ENCODE data around the gene BARHL1. TPM values are rescaled to one million over a fixed set of nuclear protein-coding genes. Genes with fewer than 3 reads are reported as not detected.

BARHL1 gene
- total and polyA plus RNA-seq, 2 donors (not counting 3 experiments of a cell fraction or from before 2014, with no cell fraction given), result not detected

DNA sequence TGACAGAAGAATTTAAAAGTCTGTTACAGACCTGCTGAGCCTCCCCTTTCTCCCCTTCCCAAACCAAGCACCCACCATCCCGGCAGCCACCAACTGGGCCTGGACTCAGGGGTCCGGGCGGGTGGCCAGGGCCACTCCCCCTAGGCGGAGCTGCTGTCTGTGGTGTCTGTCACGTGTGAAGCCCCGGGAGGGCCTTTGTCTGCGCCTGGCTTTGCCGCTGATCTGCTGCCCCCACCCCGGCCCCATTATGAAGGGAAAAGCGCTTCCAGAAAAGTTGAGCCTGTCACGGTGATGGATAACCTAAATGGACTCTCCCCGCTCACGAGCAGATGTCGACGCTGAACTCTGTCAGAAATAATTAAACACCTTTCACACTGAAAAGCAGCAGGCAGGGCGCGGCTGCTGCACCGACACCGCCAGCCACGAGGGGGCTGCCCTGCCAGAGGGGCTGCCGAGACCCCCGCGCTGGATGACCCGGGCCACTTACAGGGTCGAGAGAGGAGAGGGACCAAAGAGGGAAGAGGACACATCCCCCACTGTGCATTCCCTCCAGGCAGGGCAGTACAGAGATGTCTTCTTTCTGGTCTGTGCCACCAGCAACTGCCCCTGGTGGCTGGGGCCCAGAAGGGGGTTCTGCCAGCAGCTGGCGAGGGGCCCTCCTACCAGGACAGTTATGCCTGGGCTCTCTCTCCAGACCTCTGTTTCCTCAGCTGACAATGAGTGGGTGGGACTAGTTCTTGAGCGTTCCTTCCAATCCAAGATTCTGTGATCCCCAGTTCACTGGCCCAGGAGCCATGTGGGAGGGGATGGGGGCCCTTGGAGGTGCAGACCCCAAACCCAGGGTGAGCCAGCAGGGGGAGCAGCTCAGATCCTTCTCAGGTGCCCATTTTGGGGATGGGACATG lies 36.0 kb upstream of the BARHL1 start:
- Histone ChIP-seq H3K9ac (replicated peaks; ENCODE audit: extremely low read depth, insufficient read depth, low read length) (no peak overlapping the region), H3K4me2 (ENCODE audit: insufficient read depth, low read length) (peak overlapping the region; percentile 25), H3K9me1 (replicated peaks; ENCODE audit: control insufficient read depth, extremely low read depth, insufficient read depth, low read length) (no peaks in the 10 kb centered on the region), H3K27me3 (ENCODE audit: control insufficient read depth in 2 of 2, insufficient read depth in 2 of 2, low read length in 2 of 2) (peaks cover 0 to 3% of the 10 kb centered on the region in 2 experiments), H4K20me1 (replicated peaks; ENCODE audit: control insufficient read depth, extremely low read depth, insufficient read depth, low read length) (no peaks in the 10 kb centered on the region), H3K9me3 (replicated peaks; ENCODE audit: control insufficient read depth, insufficient read depth, low read length) (no peaks in the 10 kb centered on the region), H3K79me2 (ENCODE audit: control insufficient read depth, insufficient read depth, low read length) (no peaks in the 10 kb centered on the region), H3K36me3 (ENCODE audit: control insufficient read depth in 2 of 2, extremely low read depth in 1 of 2, insufficient read depth in 2 of 2, low read length in 2 of 2) (no peaks in the 10 kb centered on the region), H3K4me1 (ENCODE audit: control insufficient read depth, extremely low read depth, insufficient read depth, low read length) (peaks cover 14% of the 10 kb centered on the region), H2AFZ (ENCODE audit: low read depth, low read length) (peak overlapping the region; percentile 51), H3K4me3 (replicated peaks in 1 of 3; ENCODE audit: insufficient read depth in 1 of 3, low read depth in 1 of 3, low read length in 3 of 3) (peak overlapping the region in 1 of 3 experiments; percentile 9), H3K27ac (ENCODE audit: insufficient read depth, low read depth, low read length) (no peak overlapping the region)
- intact Hi-C loops (cut with micrococcal nuclease), result loop anchor here (1.0 to 2.0 kb wide), 2 partner anchors 29 to 40 kb away; no protein-coding TSS in a partner anchor
- CTCF ChIA-PET, result interaction anchor here (0.8 to 1.4 kb wide), 2 partner anchors 14 to 23 kb away, joined by 3 to 5 read pairs; no protein-coding TSS in a partner anchor
- dilution Hi-C loops (cut with MboI; ENCODE audit: extremely low pct_ligation_motif_present, low sequenced_read_pairs), result no loop called here
- peak; percentile 32 for DNase-seq (ENCODE audit: low read depth, low spot score)
- BruUV-seq (replicated peaks), result no TSS peak
- FAIRE-seq, result no peak
- POLR2A ChIA-PET, result no interaction called here
- TF ChIP-seq CTCF (IDR thresholded peaks at IDR 0.05; ENCODE audit: extremely low read depth in 1 of 2, insufficient read depth in 1 of 2, low read depth in 1 of 2, low read length in 2 of 2), result peak; percentile 44 to 64
- TF ChIP-seq POLR2A (IDR thresholded peaks at IDR 0.05; ENCODE audit: low read depth, low read length), result no peak
- TF ChIP-seq JUN (IDR thresholded peaks at IDR 0.05; ENCODE audit: borderline replicate concordance, insufficient read depth, insufficient read length, low read depth), result no peak

- no TSS peak for BruUV-seq (replicated peaks)
- Histone ChIP-seq H3K27me3 (ENCODE audit: control insufficient read depth in 2 of 2, insufficient read depth in 2 of 2, low read length in 2 of 2) (peaks cover 0 to 3% of the 10 kb centered on the region in 2 experiments), H3K9ac (replicated peaks; ENCODE audit: extremely low read depth, insufficient read depth, low read length) (no peak overlapping the region), H3K27ac (ENCODE audit: insufficient read depth, low read depth, low read length) (no peak overlapping the region), H3K4me1 (ENCODE audit: control insufficient read depth, extremely low read depth, insufficient read depth, low read length) (peaks cover 14% of the 10 kb centered on the region), H3K9me1 (replicated peaks; ENCODE audit: control insufficient read depth, extremely low read depth, insufficient read depth, low read length) (no peaks in the 10 kb centered on the region), H3K4me3 (replicated peaks in 1 of 3; ENCODE audit: insufficient read depth in 1 of 3, low read depth in 1 of 3, low read length in 3 of 3) (no peak overlapping the region), H4K20me1 (replicated peaks; ENCODE audit: control insufficient read depth, extremely low read depth, insufficient read depth, low read length) (no peaks in the 10 kb centered on the region), H3K79me2 (ENCODE audit: control insufficient read depth, insufficient read depth, low read length) (no peaks in the 10 kb centered on the region), H3K9me3 (replicated peaks; ENCODE audit: control insufficient read depth, insufficient read depth, low read length) (no peaks in the 10 kb centered on the region), H3K36me3 (ENCODE audit: control insufficient read depth in 2 of 2, extremely low read depth in 1 of 2, insufficient read depth in 2 of 2, low read length in 2 of 2) (no peaks in the 10 kb centered on the region), H3K4me2 (ENCODE audit: insufficient read depth, low read length) (no peak overlapping the region), H2AFZ (ENCODE audit: low read depth, low read length) (no peak overlapping the region)
- POLR2A ChIA-PET, result no interaction called here
- no peak for FAIRE-seq
- dilution Hi-C loops (cut with MboI; ENCODE audit: extremely low pct_ligation_motif_present, low sequenced_read_pairs), result no loop called here
- intact Hi-C loops (cut with micrococcal nuclease), result loop anchor here (2.0 kb wide), 1 partner anchor 40 kb away; no protein-coding TSS in a partner anchor
- CTCF ChIA-PET, result interaction anchor here (0.8 to 1.4 kb wide), 3 partner anchors 14 to 40 kb away, joined by 3 to 5 read pairs (median 3); no protein-coding TSS in a partner anchor
- TF ChIP-seq MAX (IDR thresholded peaks at IDR 0.05; ENCODE audit: insufficient read depth, insufficient read length) (no peak), CTCF (IDR thresholded peaks at IDR 0.05; ENCODE audit: extremely low read depth in 1 of 2, insufficient read depth in 1 of 2, low read depth in 1 of 2, low read length in 2 of 2) (no peak), POLR2AphosphoS5 (IDR thresholded peaks at IDR 0.05; ENCODE audit: insufficient read depth, low read depth, low read length) (no peak), MYC (IDR thresholded peaks at IDR 0.05; ENCODE audit: low read depth, low read length) (no peak), POLR2A (IDR thresholded peaks at IDR 0.05; ENCODE audit: low read depth, low read length) (no peak), FOS (IDR thresholded peaks at IDR 0.05; ENCODE audit: borderline replicate concordance, insufficient read depth, low read length) (no peak), GATA2 (IDR thresholded peaks at IDR 0.05; ENCODE audit: insufficient read depth, insufficient read length, low read depth, low read length) (no peak), EZH2 (IDR thresholded peaks at IDR 0.05; ENCODE audit: borderline replicate concordance, low read depth, low read length, severe bottlenecking) (no peak), JUN (IDR thresholded peaks at IDR 0.05; ENCODE audit: borderline replicate concordance, insufficient read depth, insufficient read length, low read depth) (no peak)
- DNase-seq (ENCODE audit: low read depth, low spot score), result no peak
Observed at GRCh38 chr9:132547052-132547431, 35.4 kb upstream of the BARHL1 start.

All from endothelial cell of umbilical vein (primary cell).